ENCODE measurements around the gene FRAS1. TPM values are rescaled to one million over a fixed set of nuclear protein-coding genes. Genes with fewer than 3 reads are reported as not detected.
"Not testable (repeated sequence)": the region's sequence is repeated elsewhere in the genome, so short reads cannot be mapped to it uniquely, and the experiment has no call there.

FRAS1 gene
- total RNA-seq, 1 donor from 2014 or later, result 163 TPM

DNA sequence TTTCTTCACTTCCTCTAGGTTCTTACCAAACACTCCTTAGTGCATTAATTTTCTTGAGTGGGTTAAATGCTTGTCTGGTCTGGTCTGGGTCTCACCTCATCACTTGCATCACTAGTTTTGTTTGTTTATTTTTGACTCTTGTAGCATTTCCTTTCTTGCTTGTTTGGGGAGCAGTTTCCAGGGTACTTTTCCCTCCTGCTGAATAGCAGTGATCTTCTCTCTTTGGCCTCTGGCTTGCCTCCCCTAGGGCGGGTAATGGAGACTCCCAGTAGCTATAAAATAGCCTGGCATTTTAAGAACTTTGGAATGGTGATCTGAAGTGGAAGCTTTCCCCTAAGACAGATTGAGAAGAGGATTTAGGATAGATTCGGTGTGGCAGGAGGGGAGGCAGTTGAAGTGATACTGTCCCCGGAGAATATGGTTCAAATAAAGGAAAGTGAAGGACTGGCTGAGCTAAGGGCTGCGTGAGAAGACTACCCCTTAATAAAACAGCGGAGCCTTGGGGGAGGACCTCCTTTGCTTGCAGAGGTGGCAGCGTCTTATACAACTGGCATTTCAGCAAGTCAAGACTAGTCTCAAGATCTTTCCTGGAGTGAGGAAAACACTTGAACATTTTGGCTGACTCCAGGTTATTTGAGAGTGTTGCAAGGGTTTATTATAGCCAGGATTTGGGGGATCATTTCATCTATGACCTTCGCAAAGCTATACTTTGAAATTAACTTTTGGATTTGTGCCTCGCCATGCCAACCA is 190.6 kb downstream of the FRAS1 start:
- no peak for DNase-seq (ENCODE audit: low spot score, unreplicated experiment)
- no peaks in the 10 kb centered on the region for H3K27me3 Mint-ChIP-seq
- peaks cover 29% of the 10 kb centered on the region for H3K4me1 Mint-ChIP-seq (ENCODE audit: low read depth)
- peaks cover 8% of the 10 kb centered on the region for H3K9me3 Mint-ChIP-seq (ENCODE audit: low read depth)
- H3K4me3 Mint-ChIP-seq (ENCODE audit: low read depth), result no peak overlapping the region
- TF ChIP-seq, protein P1, sequence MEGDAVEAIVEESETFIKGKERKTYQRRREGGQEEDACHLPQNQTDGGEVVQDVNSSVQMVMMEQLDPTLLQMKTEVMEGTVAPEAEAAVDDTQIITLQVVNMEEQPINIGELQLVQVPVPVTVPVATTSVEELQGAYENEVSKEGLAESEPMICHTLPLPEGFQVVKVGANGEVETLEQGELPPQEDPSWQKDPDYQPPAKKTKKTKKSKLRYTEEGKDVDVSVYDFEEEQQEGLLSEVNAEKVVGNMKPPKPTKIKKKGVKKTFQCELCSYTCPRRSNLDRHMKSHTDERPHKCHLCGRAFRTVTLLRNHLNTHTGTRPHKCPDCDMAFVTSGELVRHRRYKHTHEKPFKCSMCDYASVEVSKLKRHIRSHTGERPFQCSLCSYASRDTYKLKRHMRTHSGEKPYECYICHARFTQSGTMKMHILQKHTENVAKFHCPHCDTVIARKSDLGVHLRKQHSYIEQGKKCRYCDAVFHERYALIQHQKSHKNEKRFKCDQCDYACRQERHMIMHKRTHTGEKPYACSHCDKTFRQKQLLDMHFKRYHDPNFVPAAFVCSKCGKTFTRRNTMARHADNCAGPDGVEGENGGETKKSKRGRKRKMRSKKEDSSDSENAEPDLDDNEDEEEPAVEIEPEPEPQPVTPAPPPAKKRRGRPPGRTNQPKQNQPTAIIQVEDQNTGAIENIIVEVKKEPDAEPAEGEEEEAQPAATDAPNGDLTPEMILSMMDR (IDR thresholded peaks at IDR 0.05; ENCODE audit: unreplicated experiment), result no peak
- peak overlapping the region; percentile 57 for H3K27ac Mint-ChIP-seq
- peaks cover 18% of the 10 kb centered on the region for H3K36me3 Mint-ChIP-seq (ENCODE audit: insufficient read depth)

DNA sequence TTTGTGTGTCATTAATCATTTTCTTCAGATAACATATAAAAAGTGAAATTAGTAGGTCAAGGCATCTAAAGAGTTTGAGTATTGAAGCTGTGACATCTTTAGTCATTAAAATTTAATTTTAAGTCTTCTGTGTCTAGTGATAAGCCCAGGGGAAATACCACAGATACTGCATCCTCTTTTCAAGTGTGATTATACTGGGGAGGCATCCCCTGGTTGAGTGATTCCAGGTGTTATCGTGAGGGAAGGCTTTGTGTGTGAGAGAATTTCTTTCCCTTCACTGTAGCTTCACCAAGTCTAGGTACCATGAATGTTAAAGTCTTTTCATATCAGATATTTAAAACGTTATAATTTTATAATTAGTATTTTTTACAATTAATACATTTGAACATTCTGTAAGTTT is 193.4 kb downstream of the FRAS1 start:
- H3K36me3 Mint-ChIP-seq (ENCODE audit: insufficient read depth), result peaks cover 38% of the 10 kb centered on the region

DNA sequence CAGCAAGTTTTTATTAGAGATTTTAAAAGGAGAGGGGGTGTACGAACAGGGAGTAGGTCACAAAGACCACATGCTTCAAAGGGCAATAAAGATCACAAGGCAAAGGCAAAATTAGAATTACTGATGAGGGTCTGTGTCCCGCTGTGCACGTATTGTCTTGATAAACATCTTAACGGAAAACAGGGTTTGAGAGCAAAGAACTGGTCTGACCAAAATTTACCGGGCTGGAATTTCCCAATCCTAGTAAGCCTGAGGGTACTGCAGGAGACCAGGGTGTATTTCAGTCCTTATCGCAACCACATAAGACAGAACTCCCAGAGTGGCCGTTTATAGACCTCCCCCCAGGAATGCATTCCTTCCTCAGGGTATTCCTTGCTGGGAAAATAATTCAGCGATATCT is 195.7 kb downstream of the FRAS1 start:
- H3K4me3 Mint-ChIP-seq (ENCODE audit: low read depth); H3K27me3 Mint-ChIP-seq; H3K27ac Mint-ChIP-seq; DNase-seq (ENCODE audit: low spot score, unreplicated experiment): not testable (repeated sequence)
- Mint-ChIP-seq H3K9me3 (ENCODE audit: low read depth) (peaks cover 14% of the 10 kb centered on the region), H3K36me3 (ENCODE audit: insufficient read depth) (peaks cover 48% of the 10 kb centered on the region), H3K4me1 (ENCODE audit: low read depth) (peaks cover 13% of the 10 kb centered on the region)

More for the DNA sequence above, 193.4 kb downstream of the FRAS1 start:
- Mint-ChIP-seq H3K9me3 (ENCODE audit: low read depth) (peaks cover 14% of the 10 kb centered on the region), H3K27ac (no peak overlapping the region), H3K27me3 (no peaks in the 10 kb centered on the region), H3K4me3 (ENCODE audit: low read depth) (no peak overlapping the region), H3K4me1 (ENCODE audit: low read depth) (peaks cover 21% of the 10 kb centered on the region)
- TF ChIP-seq, protein P1 (IDR thresholded peaks at IDR 0.05; ENCODE audit: unreplicated experiment), result no peak
- no peak for DNase-seq (ENCODE audit: low spot score, unreplicated experiment)

DNA sequence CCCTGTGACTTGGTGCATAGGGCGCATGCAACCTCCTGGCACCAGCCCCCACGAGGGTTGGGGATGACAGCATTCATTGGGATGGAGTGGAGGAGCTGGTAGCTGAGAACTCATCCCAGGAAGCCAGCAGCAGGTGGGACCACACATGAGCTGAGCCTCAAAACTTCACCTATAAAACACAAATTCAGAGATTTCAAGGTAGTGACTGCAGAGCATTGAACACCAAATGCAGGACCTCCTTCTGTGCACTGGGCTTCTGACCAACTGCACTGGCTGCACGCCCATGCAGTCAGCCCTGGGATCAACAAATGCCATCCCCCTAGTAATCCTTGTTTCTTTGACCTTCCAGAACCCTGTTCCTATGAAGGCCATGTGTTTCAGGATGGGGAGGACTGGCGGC is 197.8 kb downstream of the FRAS1 start:
- peaks cover 14% of the 10 kb centered on the region for H3K9me3 Mint-ChIP-seq (ENCODE audit: low read depth)

DNA sequence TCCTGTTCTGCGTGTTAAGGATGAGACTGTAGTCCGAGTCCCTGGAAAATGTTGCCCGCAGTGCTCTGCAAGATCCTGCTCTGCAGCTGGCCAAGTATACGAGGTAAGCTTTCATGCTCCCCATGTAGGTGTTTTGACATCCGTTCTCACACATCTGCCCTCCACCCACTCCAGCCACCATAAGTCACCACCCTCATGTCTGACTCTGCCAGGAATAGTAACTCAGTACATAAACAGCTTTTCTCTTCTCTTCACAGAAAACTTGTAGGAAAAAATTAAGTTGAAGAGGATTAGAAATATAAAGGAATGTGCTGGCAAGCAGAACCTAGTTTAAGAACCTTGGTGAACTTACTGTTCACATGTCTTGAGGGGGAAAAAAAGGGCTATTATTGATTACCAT is 207.9 kb downstream of the FRAS1 start:
- Mint-ChIP-seq H3K27me3 (no peaks in the 10 kb centered on the region), H3K4me1 (ENCODE audit: low read depth) (peaks cover 2% of the 10 kb centered on the region), H3K4me3 (ENCODE audit: low read depth) (no peak overlapping the region), H3K36me3 (ENCODE audit: insufficient read depth) (peaks cover 58% of the 10 kb centered on the region), H3K27ac (no peak overlapping the region), H3K9me3 (ENCODE audit: low read depth) (no peaks in the 10 kb centered on the region)
- TF ChIP-seq, protein P1 (IDR thresholded peaks at IDR 0.05; ENCODE audit: unreplicated experiment), result no peak
- DNase-seq (ENCODE audit: low spot score, unreplicated experiment), result no peak

More for the DNA sequence above, 197.8 kb downstream of the FRAS1 start:
- TF ChIP-seq, protein P1 (IDR thresholded peaks at IDR 0.05; ENCODE audit: unreplicated experiment), result no peak
- Mint-ChIP-seq H3K4me1 (ENCODE audit: low read depth) (no peaks in the 10 kb centered on the region), H3K36me3 (ENCODE audit: insufficient read depth) (peaks cover 53% of the 10 kb centered on the region), H3K27me3 (no peaks in the 10 kb centered on the region), H3K4me3 (ENCODE audit: low read depth) (no peak overlapping the region), H3K27ac (peak overlapping the region; percentile 67)
- no peak for DNase-seq (ENCODE audit: low spot score, unreplicated experiment)

DNA sequence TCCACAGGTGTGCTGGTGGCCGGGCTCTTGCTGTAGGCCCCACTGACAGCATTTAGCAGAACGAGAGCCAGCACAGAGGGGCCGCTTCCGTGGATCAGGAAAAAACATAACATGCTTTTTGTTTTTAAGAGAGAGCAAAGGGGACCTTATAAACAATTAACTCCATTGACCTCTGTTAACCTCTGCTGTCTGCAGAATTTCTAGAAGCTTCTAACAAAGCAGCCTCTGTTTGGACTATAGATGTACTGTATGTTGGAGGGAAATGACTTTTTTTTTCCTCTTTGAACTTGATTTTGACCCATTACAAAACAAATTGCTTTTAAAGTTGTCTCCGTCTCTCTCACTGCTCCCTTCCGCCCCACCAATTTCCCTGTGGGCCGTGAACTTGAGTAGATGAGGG is 210.7 kb downstream of the FRAS1 start:
- Mint-ChIP-seq H3K4me3 (ENCODE audit: low read depth) (no peak overlapping the region), H3K4me1 (ENCODE audit: low read depth) (peaks cover 1% of the 10 kb centered on the region), H3K27me3 (no peaks in the 10 kb centered on the region), H3K27ac (peak overlapping the region; percentile 39), H3K9me3 (ENCODE audit: low read depth) (peaks cover under 1% of the 10 kb centered on the region), H3K36me3 (ENCODE audit: insufficient read depth) (peaks cover 65% of the 10 kb centered on the region)
- TF ChIP-seq, protein P1 (IDR thresholded peaks at IDR 0.05; ENCODE audit: unreplicated experiment), result no peak
- no peak for DNase-seq (ENCODE audit: low spot score, unreplicated experiment)

Measured in progenitor cell of endocrine pancreas (in vitro differentiated cells).